H9 (cell line): ENCODE data around the gene PRAF2. TPM values are rescaled to one million over a fixed set of nuclear protein-coding genes. Genes with fewer than 3 reads are reported as not detected.

Experiments used
- DNase-seq: peaks from one replicate; pipeline ENCODE4 v3.0.0-alpha.2; 2017
- H2AFZ ChIP-seq: one replicate; pipeline ENCODE4 v1.6.1; 2013; ENCODE audit warnings: mild to moderate bottlenecking, low read length, control low read depth, moderate library complexity
- H2AK5ac ChIP-seq: 2 replicates; pipeline ENCODE4 v1.6.1; 2013; ENCODE audit warnings: low read length, control low read depth, mixed read lengths; ENCODE audit not compliant: insufficient read length
- H2BK120ac ChIP-seq: one replicate; pipeline ENCODE4 v1.6.1; 2013; ENCODE audit warnings: low read depth, mild to moderate bottlenecking, low read length, control low read depth, inconsistent platforms; ENCODE audit not compliant: poor library complexity, severe bottlenecking
- H2BK12ac ChIP-seq: 2 replicates; pipeline ENCODE4 v1.6.1; 2013; ENCODE audit warnings: low read length, control low read depth, mixed read lengths, low read depth; ENCODE audit not compliant: insufficient read length
- H2BK15ac ChIP-seq: 2 replicates; pipeline ENCODE4 v1.6.1; 2013; ENCODE audit warnings: low read depth, low read length, control low read depth
- H2BK20ac ChIP-seq: one replicate; pipeline ENCODE4 v1.6.1; 2013; ENCODE audit warnings: low read depth, mild to moderate bottlenecking, low read length, control low read depth, inconsistent platforms; ENCODE audit not compliant: poor library complexity, severe bottlenecking
- H2BK5ac ChIP-seq: 2 replicates; pipeline ENCODE4 v1.6.1; 2013; ENCODE audit warnings: low read length, control low read depth, mixed read lengths; ENCODE audit not compliant: insufficient read length
- H3K14ac ChIP-seq: 2 replicates; pipeline ENCODE4 v1.6.1; 2013; ENCODE audit warnings: low read length, control low read depth; ENCODE audit not compliant: insufficient read depth
- H3K18ac ChIP-seq: 2 replicates; pipeline ENCODE4 v1.6.1; 2013; ENCODE audit warnings: low read depth, mild to moderate bottlenecking, mixed read lengths, low read length, control low read depth; ENCODE audit not compliant: insufficient read length
- H3K23ac ChIP-seq: 2 replicates; pipeline ENCODE4 v1.6.1; 2013; ENCODE audit warnings: low read length, control low read depth, mixed read lengths, low read depth; ENCODE audit not compliant: insufficient read length
- H3K23me2 ChIP-seq: 2 replicates; pipeline ENCODE4 v1.6.1; 2013; ENCODE audit warnings: low read depth, mild to moderate bottlenecking, mixed read lengths, low read length, control low read depth; ENCODE audit not compliant: insufficient read length, poor library complexity, severe bottlenecking
- H3K27ac ChIP-seq: 2 replicates; pipeline ENCODE4 v1.5.1; 2013; ENCODE audit warnings: low read length, control low read depth, mixed read lengths, low read depth; ENCODE audit not compliant: insufficient read length
- H3K27me3 ChIP-seq: 2 replicates; pipeline ENCODE4 v1.6.1; 2013; ENCODE audit warnings: low read length, control low read depth, inconsistent platforms; ENCODE audit not compliant: insufficient read depth
- H3K4ac ChIP-seq: 2 replicates; pipeline ENCODE4 v1.6.1; 2013; ENCODE audit warnings: low read depth, mild to moderate bottlenecking, control low read depth, inconsistent platforms, low read length, moderate library complexity
- H3K4me1 ChIP-seq: 2 replicates; pipeline ENCODE4 v1.6.1; 2013; ENCODE audit warnings: low read length, control low read depth, inconsistent platforms; ENCODE audit not compliant: insufficient read depth
- H3K4me2 ChIP-seq: 2 replicates; pipeline ENCODE4 v1.6.1; 2013; ENCODE audit warnings: low read length, control low read depth, mixed read lengths; ENCODE audit not compliant: insufficient read length, insufficient read depth
- H3K56ac ChIP-seq: 2 replicates; pipeline ENCODE4 v1.6.1; 2013; ENCODE audit warnings: low read depth, mild to moderate bottlenecking, mixed read lengths, low read length, control low read depth; ENCODE audit not compliant: insufficient read length
- H3K79me1 ChIP-seq: 2 replicates; pipeline ENCODE4 v1.6.1; 2013; ENCODE audit warnings: low read depth, mild to moderate bottlenecking, moderate library complexity, low read length, control low read depth, inconsistent platforms; ENCODE audit not compliant: insufficient read depth, poor library complexity, severe bottlenecking
- H3K79me2 ChIP-seq: 2 replicates; pipeline ENCODE4 v1.6.1; 2013; ENCODE audit warnings: low read length, control low read depth, inconsistent platforms; ENCODE audit not compliant: insufficient read depth
- H3K9ac ChIP-seq: 2 replicates; pipeline ENCODE4 v1.6.1; 2013; ENCODE audit warnings: low read length, control low read depth, mixed read lengths; ENCODE audit not compliant: insufficient read length; ENCODE audit errors: extremely low read depth
- H3K9me3 ChIP-seq: one replicate; pipeline ENCODE4 v1.6.1; 2013; ENCODE audit warnings: low read depth, low read length, inconsistent platforms; ENCODE audit not compliant: control insufficient read depth
- H3T11ph ChIP-seq: one replicate; pipeline ENCODE4 v1.6.1; 2013; ENCODE audit warnings: mild to moderate bottlenecking, low read length, control low read depth, inconsistent platforms
- H4K20me1 ChIP-seq: one replicate; pipeline ENCODE4 v1.6.1; 2013; ENCODE audit not compliant: control insufficient read depth, insufficient read length, insufficient read depth
- H4K5ac ChIP-seq: 2 replicates; pipeline ENCODE4 v1.6.1; 2013; ENCODE audit warnings: low read depth, mild to moderate bottlenecking, mixed read lengths, low read length, control low read depth; ENCODE audit not compliant: insufficient read length
- H4K8ac ChIP-seq: replicated peaks from 2 replicates; pipeline ENCODE4 v1.6.1; 2013; ENCODE audit warnings: low read length, control low read depth, mixed read lengths, low read depth; ENCODE audit not compliant: insufficient read length
- H4K91ac ChIP-seq: 2 replicates; pipeline ENCODE4 v1.6.1; 2013; ENCODE audit warnings: low read depth, mild to moderate bottlenecking, moderate library complexity, mixed read lengths, low read length, control low read depth; ENCODE audit not compliant: insufficient read length
- H3K27ac Mint-ChIP-seq, 3 experiments: 2 replicates in 2 of 3; 3 replicates in 1 of 3; pipeline ENCODE4 v1.8.0; 2020 to 2021; ENCODE audit warnings: mixed read lengths in 3 of 3, mild to moderate bottlenecking in 1 of 3, moderate library complexity in 1 of 3
- H3K27me3 Mint-ChIP-seq: 2 replicates; pipeline ENCODE4 v1.8.0; 2021; ENCODE audit warnings: low read depth, mild to moderate bottlenecking, moderate library complexity, mixed read lengths
- H3K36me3 Mint-ChIP-seq, 3 experiments: 2 replicates in 2 of 3; 3 replicates in 1 of 3; pipeline ENCODE4 v1.8.0; 2020 to 2021; ENCODE audit warnings: low read depth in 3 of 3, mixed read lengths in 3 of 3; ENCODE audit not compliant: insufficient read depth in 1 of 3
- H3K4me1 Mint-ChIP-seq, 2 experiments: 2 replicates each; pipeline ENCODE4 v1.8.0; 2020; ENCODE audit warnings: mixed read lengths in 2 of 2
- H3K4me3 Mint-ChIP-seq, 2 experiments: 2 replicates in 1 of 2; 3 replicates in 1 of 2; pipeline ENCODE4 v1.8.0; 2020 to 2021; ENCODE audit warnings: mild to moderate bottlenecking in 2 of 2, mixed read lengths in 2 of 2, moderate library complexity in 1 of 2
- H3K9me3 Mint-ChIP-seq, 2 experiments: 2 replicates in 1 of 2; 3 replicates in 1 of 2; pipeline ENCODE4 v1.8.0; 2020; ENCODE audit warnings: mild to moderate bottlenecking in 2 of 2, mixed read lengths in 2 of 2, moderate library complexity in 1 of 2
- WGBS: extraction: QIAGEN DNeasy Blood & Tissue Kit; methylation state at CpG from one replicate; pipeline ENCODE4 v1.1.7; 2013; ENCODE audit warnings: missing lambda C conversion rate, low lambda C conversion rate, mixed read lengths; ENCODE audit not compliant: insufficient read length; ENCODE audit errors: extremely low coverage; 5-methylcytosine and 5-hydroxymethylcytosine counted together
- total RNA-seq: library from RNA; stranded (reverse); gene quantifications from 2 replicates; pipeline ENCODE4 v1.2.1, GENCODE V29; 2021
- TF ChIP-seq, protein P1 (sequence below): fragments of 200-600 bp; sonication (generic); conservative IDR thresholded peaks from 3 replicates; pipeline ENCODE4 v1.8.0; 2021; ENCODE audit warnings: antibody characterized with exemption, mild to moderate bottlenecking

Gene PRAF2
- total RNA-seq, 1 experiment from 2014 or later: 13.4 TPM

DNA sequence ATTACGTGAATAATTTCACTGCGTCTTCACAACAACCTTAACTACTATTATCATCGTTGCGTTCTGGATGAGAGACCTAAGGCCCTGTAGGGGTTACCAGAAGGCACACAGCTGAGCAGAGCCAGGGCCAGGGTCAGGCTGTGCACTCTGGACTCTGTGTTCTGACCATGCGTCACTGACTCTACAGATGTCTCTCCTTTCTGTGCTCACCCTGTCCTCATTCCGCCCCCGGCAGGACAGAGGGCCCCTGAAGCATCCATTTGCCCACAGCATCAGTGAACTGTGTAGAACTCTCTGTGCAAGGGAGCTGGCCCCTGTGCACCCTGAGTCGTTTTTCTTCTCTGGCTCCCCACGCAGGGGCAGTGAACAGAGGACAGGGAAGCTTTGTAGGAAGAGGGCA is 28.4 kb upstream of the PRAF2 start:
- Histone ChIP-seq H4K8ac (no peak overlapping the region), H3T11ph (no peak overlapping the region), H3K23me2 (no peaks in the 10 kb centered on the region), H3K4ac (no peak overlapping the region), H2BK120ac (no peak overlapping the region), H3K9ac (no peak overlapping the region), H2AK5ac (no peak overlapping the region), H3K23ac (no peak overlapping the region), H3K14ac (no peak overlapping the region), H2BK12ac (no peak overlapping the region), H3K56ac (no peak overlapping the region), H2BK20ac (no peak overlapping the region), H3K27ac (no peak overlapping the region), H2AFZ (no peak overlapping the region), H3K4me2 (no peak overlapping the region), H3K18ac (no peak overlapping the region), H3K79me2 (no peaks in the 10 kb centered on the region), H3K9me3 (no peaks in the 10 kb centered on the region), H2BK5ac (no peak overlapping the region), H3K79me1 (no peaks in the 10 kb centered on the region), H4K20me1 (no peaks in the 10 kb centered on the region), H4K5ac (no peak overlapping the region), H4K91ac (no peak overlapping the region), H3K4me1 (no peaks in the 10 kb centered on the region), H2BK15ac (no peak overlapping the region), H3K27me3 (no peaks in the 10 kb centered on the region)
- WGBS: no CpG with 5 or more reads among the region's 9 CpGs
- Mint-ChIP-seq H3K4me3 (peak overlapping the region; percentile 85 to 89), H3K36me3 (peaks cover 4 to 10% (median 4%) of the 10 kb centered on the region in 3 experiments; a peak in 6 of 7 replicates), H3K4me1 (peaks cover 3 to 4% of the 10 kb centered on the region in 2 experiments; a peak in 2 of 4 replicates), H3K27me3 (no peaks in the 10 kb centered on the region; the same call in 1 of the 2 replicates), H3K9me3 (peaks cover 50 to 62% of the 10 kb centered on the region in 2 experiments), H3K27ac (no peak overlapping the region)
- TF ChIP-seq, protein P1, sequence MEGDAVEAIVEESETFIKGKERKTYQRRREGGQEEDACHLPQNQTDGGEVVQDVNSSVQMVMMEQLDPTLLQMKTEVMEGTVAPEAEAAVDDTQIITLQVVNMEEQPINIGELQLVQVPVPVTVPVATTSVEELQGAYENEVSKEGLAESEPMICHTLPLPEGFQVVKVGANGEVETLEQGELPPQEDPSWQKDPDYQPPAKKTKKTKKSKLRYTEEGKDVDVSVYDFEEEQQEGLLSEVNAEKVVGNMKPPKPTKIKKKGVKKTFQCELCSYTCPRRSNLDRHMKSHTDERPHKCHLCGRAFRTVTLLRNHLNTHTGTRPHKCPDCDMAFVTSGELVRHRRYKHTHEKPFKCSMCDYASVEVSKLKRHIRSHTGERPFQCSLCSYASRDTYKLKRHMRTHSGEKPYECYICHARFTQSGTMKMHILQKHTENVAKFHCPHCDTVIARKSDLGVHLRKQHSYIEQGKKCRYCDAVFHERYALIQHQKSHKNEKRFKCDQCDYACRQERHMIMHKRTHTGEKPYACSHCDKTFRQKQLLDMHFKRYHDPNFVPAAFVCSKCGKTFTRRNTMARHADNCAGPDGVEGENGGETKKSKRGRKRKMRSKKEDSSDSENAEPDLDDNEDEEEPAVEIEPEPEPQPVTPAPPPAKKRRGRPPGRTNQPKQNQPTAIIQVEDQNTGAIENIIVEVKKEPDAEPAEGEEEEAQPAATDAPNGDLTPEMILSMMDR: no peak
- no peak for DNase-seq
